Prostate gland (tissue), 2 donors: ENCODE data around the gene KRT13.

Experiments
- CTCF ChIP-seq, 4 experiments: fragments of 200-600 bp in 2 of 4; fragments of 450-650 bp in 2 of 4; sonication (generic) in 2 of 4; IDR thresholded peaks; 1 replicate in 3 of 4; 2 replicates in 1 of 4; pipeline ENCODE4 v1.5.1; 2016 to 2019; ENCODE audit warnings: antibody characterized with exemption in 4 of 4, mild to moderate bottlenecking in 2 of 4, moderate library complexity in 2 of 4
- POLR2A ChIP-seq: fragments of 450-650 bp; IDR thresholded peaks from one replicate; pipeline ENCODE4 v1.6.1; 2016; ENCODE audit warnings: antibody characterized with exemption, mild to moderate bottlenecking
- POLR2AphosphoS5 ChIP-seq: sonication (generic); formaldehyde crosslinking; IDR thresholded peaks from one replicate; pipeline ENCODE4 v1.6.1; 2017; ENCODE audit warnings: antibody characterized with exemption

- no peak for TF ChIP-seq POLR2AphosphoS5
- TF ChIP-seq CTCF (IDR thresholded peaks at IDR 0.05) = no peak
- TF ChIP-seq POLR2A = no peak
Measured at GRCh38 chr17:41478237-41478636, 27.2 kb downstream of the KRT13 start.
